Measurements from ENCODE around the gene DDX31. TPM values are rescaled to one million over a fixed set of nuclear protein-coding genes. Genes with fewer than 3 reads are reported as not detected.
"Not testable (repeated sequence)": the region's sequence is repeated elsewhere in the genome, so short reads cannot be mapped to it uniquely, and the experiment has no call there.

DDX31 gene
- total RNA-seq (11.9 TPM), polyA plus RNA-seq (6.7 TPM)

GRCh38 chr9:132669698-132670456, at the start of gene DDX31:
DDX31 (minus strand) TSS chr9:132669983; CDS start chr9:132669934, 49 bp downstream.
- H3K4me1 ChIP-seq (ENCODE audit: insufficient read depth), result peaks cover 5% of the 10 kb centered on the region
- peak; percentile 62 for DNase-seq (ENCODE audit: extremely low spot score)
- H3K4me3 ChIP-seq (ENCODE audit: low read depth, low read length), result peak within 1 kb of the TSS; percentile 95
- WGBS, result under 1% methylated on average over 77 of the region's 77 CpGs
- peak within 1 kb of the TSS; percentile 87 for H3K27ac ChIP-seq (ENCODE audit: low read depth)
- H3K36me3 ChIP-seq (ENCODE audit: insufficient read depth), result no peaks in the 10 kb centered on the region

DNA sequence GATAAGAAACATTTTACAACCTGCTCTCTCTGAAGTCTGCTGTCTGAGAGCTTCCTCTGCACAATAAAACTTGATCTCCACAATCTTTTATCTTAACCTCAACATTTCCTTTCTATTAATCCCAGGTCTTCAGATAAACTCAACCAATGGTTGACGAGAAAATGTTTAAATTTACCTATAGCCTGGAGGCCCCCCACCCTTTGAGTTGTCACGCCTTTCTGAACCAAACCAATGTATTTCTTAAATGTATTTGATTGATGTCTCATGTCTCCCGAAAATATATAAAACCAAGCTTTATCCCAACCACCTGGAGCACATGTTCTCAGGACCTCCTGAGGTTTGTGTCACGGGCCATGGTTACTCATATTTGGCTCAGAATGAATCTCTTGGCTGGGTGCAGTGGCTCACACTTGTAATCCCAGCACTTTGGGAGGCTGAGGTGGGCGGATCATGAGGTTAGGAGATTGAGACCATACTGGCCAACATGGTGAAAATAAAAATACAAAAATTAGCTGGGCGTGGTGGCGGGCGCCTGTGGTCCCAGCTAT, 48.7 kb upstream of the DDX31 start:
- H3K4me3 ChIP-seq (ENCODE audit: low read depth, low read length); DNase-seq (ENCODE audit: extremely low spot score); H3K4me1 ChIP-seq (ENCODE audit: insufficient read depth); H3K36me3 ChIP-seq (ENCODE audit: insufficient read depth); H3K27ac ChIP-seq (ENCODE audit: low read depth): not testable (repeated sequence)
- WGBS, result 48% methylated on average over 8 of the region's 8 CpGs

DNA sequence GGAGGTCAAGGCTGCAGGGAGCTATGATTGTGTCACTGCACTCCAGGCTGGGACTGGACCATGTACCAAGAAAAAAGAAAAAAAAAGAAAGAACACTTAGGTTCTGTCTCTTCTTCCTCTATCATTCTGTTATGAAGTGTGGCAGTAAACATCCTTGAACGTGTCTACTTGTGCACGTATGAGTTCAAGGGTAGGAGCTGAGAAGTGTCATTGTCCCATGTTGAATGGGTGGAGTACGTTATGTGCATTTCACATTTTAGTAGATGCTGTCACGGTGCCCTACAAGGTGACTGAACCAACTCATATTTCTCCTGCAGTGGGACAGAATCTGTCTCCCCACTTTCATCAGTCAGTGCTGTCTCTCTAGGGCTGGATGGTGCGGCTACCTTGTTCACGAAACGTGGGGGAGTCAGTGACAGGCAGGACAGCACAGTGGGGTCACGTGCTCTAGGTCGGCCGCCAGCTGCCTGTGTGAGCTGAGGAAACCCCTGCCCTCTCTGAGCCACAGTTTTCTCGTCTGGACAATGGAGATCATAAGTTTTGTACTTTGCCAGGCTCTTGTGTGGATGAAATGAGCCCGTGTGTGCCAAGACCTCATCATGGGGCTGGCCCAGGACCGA, 47.7 kb upstream of the DDX31 start:
- no peak for DNase-seq (ENCODE audit: extremely low spot score)
- Histone ChIP-seq H3K27ac (ENCODE audit: low read depth) (no peak overlapping the region), H3K4me1 (ENCODE audit: insufficient read depth) (no peaks in the 10 kb centered on the region), H3K4me3 (ENCODE audit: low read depth, low read length) (no peak overlapping the region), H3K36me3 (ENCODE audit: insufficient read depth) (no peaks in the 10 kb centered on the region)
- 54% methylated on average over 13 of the region's 13 CpGs for WGBS

DNA sequence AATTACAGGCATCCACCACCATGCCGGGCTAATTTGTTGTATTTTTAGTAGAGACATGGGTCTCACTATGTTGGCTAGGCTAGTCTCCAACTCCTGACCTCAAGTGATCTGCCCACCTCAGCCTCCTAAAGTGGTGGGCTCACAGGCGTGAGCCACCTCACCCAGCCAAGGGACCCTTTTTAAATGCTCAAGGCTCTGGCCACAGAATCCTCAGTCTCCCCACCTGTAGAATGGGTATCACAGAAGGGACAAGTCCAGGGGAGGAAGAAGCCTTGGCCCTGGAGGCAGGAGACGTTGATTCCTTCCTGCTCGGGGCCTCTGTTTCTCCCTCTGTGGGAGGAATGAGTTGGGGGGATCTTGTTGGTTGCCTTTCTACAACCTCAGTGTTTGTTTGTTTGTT, 46.2 kb upstream of the DDX31 start:
- H3K27ac ChIP-seq (ENCODE audit: low read depth), result no peak overlapping the region
- no peaks in the 10 kb centered on the region for H3K36me3 ChIP-seq (ENCODE audit: insufficient read depth)
- H3K4me3 ChIP-seq (ENCODE audit: low read depth, low read length), result no peak overlapping the region
- WGBS, result 89% methylated on average over 4 of the region's 4 CpGs
- DNase-seq (ENCODE audit: extremely low spot score), result no peak
- H3K4me1 ChIP-seq (ENCODE audit: insufficient read depth), result no peaks in the 10 kb centered on the region

DNA sequence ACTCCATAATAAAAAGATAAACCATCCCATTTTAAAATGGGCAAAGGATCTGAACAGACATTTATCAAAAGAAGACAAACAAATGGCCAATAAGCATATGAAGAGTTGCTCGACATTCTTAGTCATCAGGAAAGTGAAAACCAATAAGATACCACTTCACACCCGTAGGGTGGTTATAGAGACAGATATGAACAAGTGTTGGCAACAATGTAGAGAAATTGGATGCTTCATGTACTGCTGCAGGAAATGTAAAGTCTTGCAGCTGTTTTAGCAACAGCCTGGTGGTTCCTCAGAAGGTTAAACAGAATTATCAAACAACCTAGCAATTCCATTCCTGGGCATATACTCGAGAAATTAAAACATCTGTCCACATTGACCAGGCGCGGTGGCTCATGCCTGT, 43.0 kb upstream of the DDX31 start:
- H3K4me3 ChIP-seq (ENCODE audit: low read depth, low read length), result no peak overlapping the region
- no peaks in the 10 kb centered on the region for H3K4me1 ChIP-seq (ENCODE audit: insufficient read depth)
- H3K27ac ChIP-seq (ENCODE audit: low read depth), result no peak overlapping the region
- WGBS, result 76% methylated on average over 5 of the region's 5 CpGs
- H3K36me3 ChIP-seq (ENCODE audit: insufficient read depth), result no peaks in the 10 kb centered on the region
- DNase-seq (ENCODE audit: extremely low spot score), result no peak

DNA sequence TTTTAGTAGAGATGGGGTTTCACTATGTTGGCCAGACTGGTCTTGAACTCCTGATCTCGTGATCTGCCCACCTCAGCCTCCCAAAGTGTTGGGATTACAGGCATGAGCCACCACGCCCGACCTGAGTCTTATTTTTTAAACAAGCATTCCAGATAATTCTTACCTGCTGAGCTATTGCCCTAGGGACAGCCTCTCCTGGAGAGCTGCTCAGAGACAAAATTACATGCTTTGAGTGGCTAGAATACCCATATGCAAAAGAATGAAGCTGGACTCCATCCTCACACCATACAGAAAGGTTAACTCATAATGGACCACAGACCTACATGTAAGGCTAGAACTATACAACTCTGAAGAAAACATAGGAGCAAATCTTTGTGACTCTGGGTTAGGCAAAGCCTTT, 42.1 kb upstream of the DDX31 start:
- Histone ChIP-seq H3K4me3 (ENCODE audit: low read depth, low read length) (no peak overlapping the region), H3K4me1 (ENCODE audit: insufficient read depth) (no peaks in the 10 kb centered on the region), H3K36me3 (ENCODE audit: insufficient read depth) (no peaks in the 10 kb centered on the region), H3K27ac (ENCODE audit: low read depth) (no peak overlapping the region)
- 86% methylated on average over 3 of the region's 3 CpGs for WGBS
- DNase-seq (ENCODE audit: extremely low spot score), result no peak

DNA sequence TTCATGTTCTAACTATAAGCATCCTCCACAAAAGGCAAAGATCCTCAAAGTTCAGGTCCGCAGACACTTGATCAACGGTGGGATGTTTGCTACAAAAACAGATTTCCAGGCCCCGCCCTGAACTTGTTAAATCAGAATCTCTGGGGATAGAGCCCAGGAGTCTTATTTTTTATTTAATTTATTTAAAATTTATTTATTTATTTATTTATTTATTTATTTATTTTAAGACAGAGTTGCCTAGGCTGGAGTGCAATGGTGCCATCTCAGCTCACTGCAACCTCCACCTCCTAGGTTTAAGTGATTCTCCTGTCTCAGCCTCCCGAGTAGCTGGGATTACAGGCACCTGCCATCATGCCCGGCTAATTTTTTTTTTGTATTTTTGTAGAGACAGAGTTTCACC, 41.4 kb upstream of the DDX31 start:
- 95% methylated on average over 5 of the region's 5 CpGs for WGBS
- DNase-seq (ENCODE audit: extremely low spot score); H3K27ac ChIP-seq (ENCODE audit: low read depth); H3K4me1 ChIP-seq (ENCODE audit: insufficient read depth); H3K4me3 ChIP-seq (ENCODE audit: low read depth, low read length); H3K36me3 ChIP-seq (ENCODE audit: insufficient read depth): not testable (repeated sequence)

DNA sequence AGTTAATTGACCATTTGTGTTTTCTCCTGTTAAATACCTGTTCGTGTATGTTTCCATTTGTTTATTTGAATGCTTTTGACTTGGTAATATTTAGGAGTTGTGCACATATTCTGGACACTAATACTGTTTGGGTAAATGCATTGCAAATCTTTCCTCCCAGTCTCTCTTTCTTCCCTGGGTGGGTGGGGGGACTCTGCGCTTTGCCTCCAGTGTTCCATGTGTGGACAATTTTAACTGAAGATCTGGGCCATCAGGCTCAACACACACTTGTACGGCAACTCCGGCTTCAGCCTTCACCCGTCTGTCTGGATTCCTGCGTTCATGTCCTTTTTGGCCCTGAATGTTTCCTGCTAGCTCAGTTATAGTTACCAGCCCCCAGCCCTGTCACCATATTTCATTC, 40.5 kb upstream of the DDX31 start:
- WGBS, result 78% methylated on average over 6 of the region's 6 CpGs
- H3K4me1 ChIP-seq (ENCODE audit: insufficient read depth), result no peaks in the 10 kb centered on the region
- H3K36me3 ChIP-seq (ENCODE audit: insufficient read depth), result no peaks in the 10 kb centered on the region
- no peak overlapping the region for H3K4me3 ChIP-seq (ENCODE audit: low read depth, low read length)
- DNase-seq (ENCODE audit: extremely low spot score), result no peak
- H3K27ac ChIP-seq (ENCODE audit: low read depth), result no peak overlapping the region

GRCh38 chr9:132708769-132709430, 39.1 kb upstream of the DDX31 start:
- 90% methylated on average over 23 of the region's 23 CpGs for WGBS
- Histone ChIP-seq H3K4me1 (ENCODE audit: insufficient read depth) (no peaks in the 10 kb centered on the region), H3K4me3 (ENCODE audit: low read depth, low read length) (no peak overlapping the region), H3K27ac (ENCODE audit: low read depth) (no peak overlapping the region), H3K36me3 (ENCODE audit: insufficient read depth) (no peaks in the 10 kb centered on the region)
- no peak for DNase-seq (ENCODE audit: extremely low spot score)

- no peaks in the 10 kb centered on the region for H3K36me3 ChIP-seq (ENCODE audit: insufficient read depth)
- no peaks in the 10 kb centered on the region for H3K4me1 ChIP-seq (ENCODE audit: insufficient read depth)
- H3K4me3 ChIP-seq (ENCODE audit: low read depth, low read length), result no peak overlapping the region
- no peak overlapping the region for H3K27ac ChIP-seq (ENCODE audit: low read depth)
- DNase-seq (ENCODE audit: extremely low spot score), result no peak
- 88% methylated on average over 8 of the region's 8 CpGs for WGBS
These were observed 38.5 kb upstream of the DDX31 start for GRCh38 chr9:132708239-132708638.

DNA sequence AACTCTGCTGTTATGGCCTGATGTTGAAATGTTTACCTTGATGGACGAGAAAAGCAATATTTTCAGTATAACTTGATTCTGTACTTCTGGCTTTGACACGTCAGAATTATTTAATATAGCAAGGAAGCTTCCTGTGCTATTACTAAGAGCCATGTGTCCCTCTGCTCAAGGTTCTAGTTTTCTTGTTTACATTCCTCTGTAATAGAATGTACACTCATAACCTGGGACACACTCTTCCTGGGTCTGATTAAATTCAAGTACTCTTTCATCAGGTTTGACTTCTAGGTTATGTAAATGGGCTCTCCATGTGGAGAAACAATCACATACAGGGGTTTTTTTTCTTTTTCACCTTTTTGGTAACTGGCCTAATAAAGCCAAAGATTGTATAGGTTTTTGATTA, 33.6 kb upstream of the DDX31 start:
- H3K36me3 ChIP-seq (ENCODE audit: insufficient read depth), result no peaks in the 10 kb centered on the region
- no peak for DNase-seq (ENCODE audit: extremely low spot score)
- H3K27ac ChIP-seq (ENCODE audit: low read depth), result no peak overlapping the region
- no peak overlapping the region for H3K4me3 ChIP-seq (ENCODE audit: low read depth, low read length)
- WGBS, result 24% methylated on average over 2 of the region's 2 CpGs
- no peaks in the 10 kb centered on the region for H3K4me1 ChIP-seq (ENCODE audit: insufficient read depth)

DNA sequence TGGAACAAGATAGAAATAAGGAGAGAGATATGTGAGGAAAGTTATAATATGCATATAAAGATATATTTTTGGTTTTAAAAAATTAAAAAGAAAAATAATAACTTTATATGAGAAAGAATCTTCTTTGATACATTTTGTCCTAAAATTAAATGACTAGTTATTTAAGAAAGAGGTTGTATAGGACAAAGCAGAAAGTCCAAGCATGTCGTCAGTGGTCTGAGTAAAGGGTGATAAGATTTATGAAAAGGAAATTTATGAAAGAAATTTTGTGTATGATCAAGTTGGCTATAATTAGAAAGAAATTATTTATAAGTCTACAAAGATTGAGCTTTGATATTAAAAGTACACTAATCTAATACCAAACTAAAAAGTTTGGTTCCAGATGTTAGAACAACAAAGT, 32.5 kb upstream of the DDX31 start:
- H3K27ac ChIP-seq (ENCODE audit: low read depth), result no peak overlapping the region
- no peaks in the 10 kb centered on the region for H3K36me3 ChIP-seq (ENCODE audit: insufficient read depth)
- no peaks in the 10 kb centered on the region for H3K4me1 ChIP-seq (ENCODE audit: insufficient read depth)
- WGBS, result 32% methylated on average over 1 of the region's 1 CpG
- no peak for DNase-seq (ENCODE audit: extremely low spot score)
- H3K4me3 ChIP-seq (ENCODE audit: low read depth, low read length), result no peak overlapping the region

- Histone ChIP-seq H3K36me3 (ENCODE audit: insufficient read depth) (no peaks in the 10 kb centered on the region), H3K4me1 (ENCODE audit: insufficient read depth) (no peaks in the 10 kb centered on the region), H3K4me3 (ENCODE audit: low read depth, low read length) (no peak overlapping the region), H3K27ac (ENCODE audit: low read depth) (no peak overlapping the region)
- DNase-seq (ENCODE audit: extremely low spot score), result peak; percentile 17
- WGBS, result 14% methylated on average over 1 of the region's 1 CpG
These were observed 30.2 kb upstream of the DDX31 start for GRCh38 chr9:132699956-132700355.

DNA sequence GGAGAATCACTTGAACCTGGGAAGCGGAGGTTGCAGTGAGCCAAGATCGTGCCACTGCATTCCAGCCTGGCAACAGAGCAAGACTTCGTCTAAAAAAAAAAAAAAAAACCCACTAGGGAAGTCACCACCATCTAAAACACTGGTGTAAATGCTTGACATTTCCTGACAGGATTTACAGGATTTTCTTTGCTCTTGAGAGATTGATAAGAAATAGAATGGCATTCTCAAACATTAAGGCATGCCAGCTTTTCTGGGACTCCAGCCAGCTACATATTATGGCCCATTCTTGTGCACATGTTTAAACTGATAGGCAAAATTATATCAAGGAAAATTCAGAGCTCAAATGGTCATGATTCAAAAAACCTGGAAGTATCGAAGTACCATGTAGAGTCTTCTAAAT, 29.2 kb upstream of the DDX31 start:
- DNase-seq (ENCODE audit: extremely low spot score), result no peak
- H3K36me3 ChIP-seq (ENCODE audit: insufficient read depth), result no peaks in the 10 kb centered on the region
- H3K4me1 ChIP-seq (ENCODE audit: insufficient read depth), result no peaks in the 10 kb centered on the region
- WGBS, result 38% methylated on average over 4 of the region's 4 CpGs
- no peak overlapping the region for H3K27ac ChIP-seq (ENCODE audit: low read depth)
- H3K4me3 ChIP-seq (ENCODE audit: low read depth, low read length), result no peak overlapping the region
